Measurements from ENCODE around the gene FARP2. TPM values are rescaled to one million over a fixed set of nuclear protein-coding genes. Genes with fewer than 3 reads are reported as not detected.
A peak's percentile ranks its signal among the peaks of the same experiment; 100 is the strongest.

Gene FARP2, protein sequence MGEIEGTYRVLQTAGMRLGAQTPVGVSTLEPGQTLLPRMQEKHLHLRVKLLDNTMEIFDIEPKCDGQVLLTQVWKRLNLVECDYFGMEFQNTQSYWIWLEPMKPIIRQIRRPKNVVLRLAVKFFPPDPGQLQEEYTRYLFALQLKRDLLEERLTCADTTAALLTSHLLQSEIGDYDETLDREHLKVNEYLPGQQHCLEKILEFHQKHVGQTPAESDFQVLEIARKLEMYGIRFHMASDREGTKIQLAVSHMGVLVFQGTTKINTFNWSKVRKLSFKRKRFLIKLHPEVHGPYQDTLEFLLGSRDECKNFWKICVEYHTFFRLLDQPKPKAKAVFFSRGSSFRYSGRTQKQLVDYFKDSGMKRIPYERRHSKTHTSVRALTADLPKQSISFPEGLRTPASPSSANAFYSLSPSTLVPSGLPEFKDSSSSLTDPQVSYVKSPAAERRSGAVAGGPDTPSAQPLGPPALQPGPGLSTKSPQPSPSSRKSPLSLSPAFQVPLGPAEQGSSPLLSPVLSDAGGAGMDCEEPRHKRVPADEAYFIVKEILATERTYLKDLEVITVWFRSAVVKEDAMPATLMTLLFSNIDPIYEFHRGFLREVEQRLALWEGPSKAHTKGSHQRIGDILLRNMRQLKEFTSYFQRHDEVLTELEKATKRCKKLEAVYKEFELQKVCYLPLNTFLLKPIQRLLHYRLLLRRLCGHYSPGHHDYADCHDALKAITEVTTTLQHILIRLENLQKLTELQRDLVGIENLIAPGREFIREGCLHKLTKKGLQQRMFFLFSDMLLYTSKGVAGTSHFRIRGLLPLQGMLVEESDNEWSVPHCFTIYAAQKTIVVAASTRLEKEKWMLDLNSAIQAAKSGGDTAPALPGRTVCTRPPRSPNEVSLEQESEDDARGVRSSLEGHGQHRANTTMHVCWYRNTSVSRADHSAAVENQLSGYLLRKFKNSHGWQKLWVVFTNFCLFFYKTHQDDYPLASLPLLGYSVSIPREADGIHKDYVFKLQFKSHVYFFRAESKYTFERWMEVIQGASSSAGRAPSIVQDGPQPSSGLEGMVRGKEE
- total RNA-seq (29.3 TPM), polyA plus RNA-seq (ENCODE audit: insufficient read depth in 1 of 8, insufficient read length in 8 of 8, low replicate concordance in 1 of 8) (10 to 100 TPM; 27.2 to 46.1 (median 34.0) TPM)
- long read RNA-seq, donor 1, partial matches to known transcripts, result 24 of 35 reads
- long read RNA-seq, donor 1, other reads (novel, unspliced or antisense), result 11 of 35 reads
- long read RNA-seq, donor 2, result 0 reads
- long read RNA-seq, donor 3, full-length matches to known transcripts, result 4 of 195 reads
- long read RNA-seq, donor 3, partial matches to known transcripts, result 89 of 195 reads
- long read RNA-seq, donor 3, other reads (novel, unspliced or antisense), result 102 of 195 reads
- long read RNA-seq, donor 4, partial matches to known transcripts, result 14 of 15 reads
- long read RNA-seq, donor 4, other reads (novel, unspliced or antisense), result 0 of 15 reads
- long read RNA-seq, donor 5, partial matches to known transcripts, result 133 of 217 reads
- long read RNA-seq, donor 5, other reads (novel, unspliced or antisense), result 84 of 217 reads
- long read RNA-seq, donor 6, partial matches to known transcripts, result 126 of 240 reads
- long read RNA-seq, donor 6, other reads (novel, unspliced or antisense), result 114 of 240 reads
- long read RNA-seq, donor 7, result 0 reads
- long read RNA-seq, donor 8, result 0 reads
- long read RNA-seq, donor 9, partial matches to known transcripts, result 109 of 114 reads
- long read RNA-seq, donor 9, other reads (novel, unspliced or antisense), result 5 of 114 reads
- long read RNA-seq, donor 10, partial matches to known transcripts, result 23 of 69 reads
- long read RNA-seq, donor 10, other reads (novel, unspliced or antisense), result 45 of 69 reads
- long read RNA-seq, donor 11, full-length matches to known transcripts, result 1 of 88 reads
- long read RNA-seq, donor 11, partial matches to known transcripts, result 66 of 88 reads
- long read RNA-seq, donor 11, other reads (novel, unspliced or antisense), result 21 of 88 reads

DNA sequence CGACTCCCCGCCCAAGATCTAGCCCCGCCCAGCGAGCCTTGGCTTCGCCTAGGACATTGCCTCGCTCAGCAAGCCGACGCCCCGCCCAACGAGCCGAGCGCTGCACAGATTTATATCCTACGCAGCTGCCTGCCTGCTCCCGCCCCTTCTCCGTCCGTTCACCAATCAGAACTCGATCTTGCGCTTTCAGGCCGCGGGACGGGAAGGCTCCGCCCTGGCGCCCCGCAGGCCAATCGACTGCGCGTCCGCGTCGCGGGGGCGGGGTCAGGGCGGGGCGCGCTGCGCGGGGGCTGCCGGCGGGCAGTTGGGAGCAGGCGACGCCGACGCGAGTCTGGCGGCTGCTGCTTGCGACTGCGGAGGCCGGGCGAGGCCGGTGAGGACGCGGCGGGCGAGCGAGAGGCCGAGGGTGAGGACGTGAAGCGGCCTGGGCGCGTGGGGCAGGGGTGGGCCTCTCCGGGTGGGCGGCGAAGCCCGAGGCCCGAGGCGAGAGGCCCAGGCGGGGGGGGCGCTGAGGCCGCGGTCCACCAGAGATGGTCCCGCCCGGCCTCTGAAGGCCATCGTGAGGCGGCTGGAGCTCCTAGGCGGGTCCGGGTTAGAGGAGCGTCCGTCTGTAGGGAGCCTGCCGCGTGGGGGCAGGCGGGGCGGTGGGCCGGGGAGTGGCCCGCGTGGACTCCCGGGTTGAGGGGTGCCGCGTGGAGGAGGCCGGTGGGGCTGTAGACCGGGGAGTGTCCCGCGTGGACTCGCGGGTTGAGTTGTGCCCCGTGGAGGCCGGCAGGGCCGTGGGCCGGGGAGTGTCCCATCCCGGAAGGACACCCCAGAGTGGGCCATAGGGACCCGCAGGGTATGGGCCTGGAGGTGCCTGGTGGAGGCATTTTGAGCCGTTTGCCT is at the start of gene FARP2:
FARP2 (plus strand) TSS at position 303 of the 888 bp plus-strand sequence. CDS start 16,823 bp downstream, outside the sequence.
- WGBS (ENCODE audit: insufficient coverage), result under 1% methylated on average over 99 of the region's 101 CpGs
- H3K36me3 ChIP-seq (ENCODE audit: control insufficient read depth, insufficient read depth, low read length), result peaks cover 20% of the 10 kb centered on the region

DNA sequence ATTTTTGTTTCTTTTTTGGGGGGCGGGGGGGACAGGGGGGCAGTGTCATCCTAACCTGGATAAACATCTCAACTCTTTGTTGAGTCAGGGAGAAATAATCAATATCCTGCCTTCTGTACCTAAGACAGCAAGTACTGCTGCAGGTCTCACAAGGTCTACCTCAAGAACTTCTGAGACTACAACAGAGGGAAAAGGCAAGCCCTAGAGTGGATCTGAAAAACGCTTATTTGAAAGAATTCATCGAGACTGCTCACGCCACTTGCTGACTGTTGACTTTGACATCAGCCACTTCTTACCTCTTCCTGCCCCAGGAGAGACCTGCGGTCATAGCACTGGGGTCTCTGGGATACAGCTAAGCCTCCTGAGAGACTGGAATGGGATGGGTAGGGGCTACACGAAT is 49.0 kb upstream of the FARP2 start:
- WGBS (ENCODE audit: insufficient coverage), result no CpG with 5 or more reads among the region's 6 CpGs
- H3K4me1 ChIP-seq (ENCODE audit: control insufficient read depth, insufficient read depth, low read length), result no peaks in the 10 kb centered on the region

More for the DNA sequence above, at the start of gene FARP2:
- H3K4me1 ChIP-seq (ENCODE audit: control insufficient read depth, insufficient read depth, low read length), result peaks cover 12% of the 10 kb centered on the region
- peak within 1 kb of the TSS; percentile 89 for H3K27ac ChIP-seq (ENCODE audit: low read length)
- peak; percentile 99 for DNase-seq
- peak within 1 kb of the TSS; percentile 78 for H3K4me3 ChIP-seq (ENCODE audit: low read length)
- no peaks in the 10 kb centered on the region for H3K27me3 ChIP-seq (ENCODE audit: control insufficient read depth, insufficient read depth, low read length)
- no peaks in the 10 kb centered on the region for H3K9me3 ChIP-seq (replicated peaks; ENCODE audit: control insufficient read depth, low read depth, low read length)

DNA sequence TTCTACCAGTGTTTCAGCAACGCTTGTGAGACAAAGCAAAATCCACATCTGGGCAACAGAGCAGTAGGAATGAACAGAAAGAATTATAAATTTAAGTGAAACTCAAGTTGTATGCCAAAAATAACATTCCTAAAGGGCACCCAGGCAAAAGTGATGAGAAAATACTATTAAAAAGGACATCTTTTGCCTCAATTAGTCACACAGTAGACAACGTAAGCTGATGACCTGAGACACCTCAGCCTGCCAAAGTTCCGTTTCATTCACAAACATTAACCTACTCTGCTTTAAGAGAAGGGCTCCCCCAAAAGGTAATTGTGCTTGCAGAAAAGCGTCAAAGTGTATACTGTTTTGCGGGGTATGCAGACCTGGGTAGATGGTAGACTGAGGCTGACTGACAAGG is 47.8 kb upstream of the FARP2 start:
- H3K27me3 ChIP-seq (ENCODE audit: control insufficient read depth, insufficient read depth, low read length), result no peaks in the 10 kb centered on the region
- peaks cover 9% of the 10 kb centered on the region for H3K36me3 ChIP-seq (ENCODE audit: control insufficient read depth, insufficient read depth, low read length)
- H3K27ac ChIP-seq (ENCODE audit: low read length), result no peak overlapping the region
- no peak for DNase-seq
- 100% methylated on average over 1 of the region's 5 CpGs for WGBS (ENCODE audit: insufficient coverage)
- no peak overlapping the region for H3K4me3 ChIP-seq (ENCODE audit: low read length)
- H3K9me3 ChIP-seq (replicated peaks; ENCODE audit: control insufficient read depth, low read depth, low read length), result no peaks in the 10 kb centered on the region
- no peaks in the 10 kb centered on the region for H3K4me1 ChIP-seq (ENCODE audit: control insufficient read depth, insufficient read depth, low read length)

More for the DNA sequence above, 49.0 kb upstream of the FARP2 start:
- H3K4me3 ChIP-seq (ENCODE audit: low read length), result no peak overlapping the region
- H3K27ac ChIP-seq (ENCODE audit: low read length), result no peak overlapping the region
- no peak for DNase-seq
- no peaks in the 10 kb centered on the region for H3K27me3 ChIP-seq (ENCODE audit: control insufficient read depth, insufficient read depth, low read length)
- no peaks in the 10 kb centered on the region for H3K9me3 ChIP-seq (replicated peaks; ENCODE audit: control insufficient read depth, low read depth, low read length)
- peaks cover 9% of the 10 kb centered on the region for H3K36me3 ChIP-seq (ENCODE audit: control insufficient read depth, insufficient read depth, low read length)

DNA sequence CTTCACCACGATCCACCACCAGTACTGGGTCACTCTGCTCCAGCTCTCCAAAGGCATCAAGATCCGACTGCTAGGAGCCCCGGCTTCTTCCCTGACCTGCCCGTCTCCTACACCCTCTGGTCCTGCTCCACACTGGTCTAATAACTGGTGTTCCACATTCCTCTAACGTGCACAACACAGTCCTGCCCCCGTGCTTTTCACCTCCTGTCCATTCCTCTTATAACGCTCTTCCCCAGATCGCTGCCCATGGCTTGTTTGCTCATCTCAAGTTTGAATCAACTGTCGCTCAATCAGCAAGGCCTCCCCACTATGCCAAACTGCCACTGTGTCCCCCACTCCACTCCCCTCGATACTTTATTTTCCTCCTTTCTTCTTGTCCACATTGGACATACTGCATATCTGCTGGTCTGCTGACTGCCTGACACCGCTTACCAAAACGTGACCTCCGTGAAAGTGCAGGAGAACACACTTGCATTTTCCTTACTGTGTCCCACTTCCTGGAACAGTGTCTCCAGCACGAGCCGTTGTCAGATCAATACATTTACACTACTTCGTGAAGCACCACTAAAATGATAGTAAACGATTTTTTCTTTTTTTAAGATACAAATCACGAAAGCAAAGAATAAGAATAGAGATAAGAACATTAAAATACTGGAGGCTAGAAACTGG is 47.1 kb upstream of the FARP2 start:
- no peak overlapping the region for H3K27ac ChIP-seq (ENCODE audit: low read length)
- DNase-seq, result no peak
- no peaks in the 10 kb centered on the region for H3K9me3 ChIP-seq (replicated peaks; ENCODE audit: control insufficient read depth, low read depth, low read length)
- no peaks in the 10 kb centered on the region for H3K27me3 ChIP-seq (ENCODE audit: control insufficient read depth, insufficient read depth, low read length)
- no peak overlapping the region for H3K4me3 ChIP-seq (ENCODE audit: low read length)
- H3K4me1 ChIP-seq (ENCODE audit: control insufficient read depth, insufficient read depth, low read length), result peaks cover 4% of the 10 kb centered on the region
- H3K36me3 ChIP-seq (ENCODE audit: control insufficient read depth, insufficient read depth, low read length), result peaks cover 9% of the 10 kb centered on the region
- 91% methylated on average over 13 of the region's 18 CpGs for WGBS (ENCODE audit: insufficient coverage)

DNA sequence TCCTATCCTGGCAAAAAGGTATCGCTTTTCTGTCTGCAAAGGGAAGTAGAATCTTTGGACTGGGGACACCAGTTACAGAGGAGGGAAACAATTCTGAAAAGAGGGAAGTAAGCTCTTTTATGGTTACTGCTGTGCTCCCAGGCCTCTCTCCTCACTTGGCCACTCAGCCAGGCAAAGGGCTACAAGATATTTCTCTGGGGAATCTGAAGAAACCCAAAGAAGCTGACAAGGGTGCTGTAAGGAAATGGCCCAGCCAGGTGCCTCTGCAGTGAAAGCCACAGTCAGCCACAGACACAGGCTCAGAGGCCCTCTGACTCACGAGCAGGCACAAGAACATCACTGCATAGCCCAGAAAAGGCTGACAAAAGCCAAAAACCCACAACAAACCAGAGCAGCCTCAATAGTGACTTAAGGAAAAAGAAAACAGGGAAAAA is 46.4 kb upstream of the FARP2 start:
- H3K27ac ChIP-seq (ENCODE audit: low read length), result no peak overlapping the region
- no peaks in the 10 kb centered on the region for H3K27me3 ChIP-seq (ENCODE audit: control insufficient read depth, insufficient read depth, low read length)
- H3K4me1 ChIP-seq (ENCODE audit: control insufficient read depth, insufficient read depth, low read length), result peaks cover 10% of the 10 kb centered on the region
- no peaks in the 10 kb centered on the region for H3K9me3 ChIP-seq (replicated peaks; ENCODE audit: control insufficient read depth, low read depth, low read length)
- no peak for DNase-seq
- no peak overlapping the region for H3K4me3 ChIP-seq (ENCODE audit: low read length)
- peaks cover 9% of the 10 kb centered on the region for H3K36me3 ChIP-seq (ENCODE audit: control insufficient read depth, insufficient read depth, low read length)
- WGBS (ENCODE audit: insufficient coverage), result no CpG with 5 or more reads among the region's 2 CpGs

DNA sequence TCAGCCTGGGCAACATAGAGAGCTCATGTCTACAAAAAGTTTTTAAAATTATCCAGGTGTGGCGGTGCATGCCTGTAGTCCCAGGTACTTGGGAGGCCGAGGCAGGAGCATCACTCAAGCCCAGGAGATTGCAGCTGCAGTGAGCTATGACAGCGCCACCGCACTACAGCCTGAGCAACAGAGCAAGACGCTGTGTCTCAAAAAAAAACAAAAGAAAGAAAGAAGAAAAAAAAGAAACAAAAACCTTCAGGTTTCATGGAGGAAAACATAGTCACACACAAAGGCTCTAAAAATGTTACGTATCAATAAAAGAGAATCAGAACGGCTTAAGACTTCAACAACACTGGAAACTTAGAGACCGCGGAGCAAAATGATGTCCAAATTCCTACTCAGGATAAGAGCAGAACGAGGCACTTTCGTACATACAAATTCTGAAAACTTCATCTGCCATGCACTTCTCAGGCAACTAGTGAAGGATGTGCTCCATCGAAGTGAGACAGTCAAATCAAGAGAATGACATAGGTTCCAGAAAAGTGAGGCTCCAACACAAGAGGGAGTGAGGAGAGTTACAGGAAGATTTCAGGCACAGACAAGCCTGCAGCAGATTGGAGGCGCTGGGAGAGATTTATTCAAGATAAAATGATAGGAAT is 45.0 kb upstream of the FARP2 start:
- no peak for DNase-seq
- peaks cover 10% of the 10 kb centered on the region for H3K4me1 ChIP-seq (ENCODE audit: control insufficient read depth, insufficient read depth, low read length)
- H3K9me3 ChIP-seq (replicated peaks; ENCODE audit: control insufficient read depth, low read depth, low read length), result no peaks in the 10 kb centered on the region
- no peaks in the 10 kb centered on the region for H3K27me3 ChIP-seq (ENCODE audit: control insufficient read depth, insufficient read depth, low read length)
- H3K36me3 ChIP-seq (ENCODE audit: control insufficient read depth, insufficient read depth, low read length), result peaks cover 9% of the 10 kb centered on the region
- no peak overlapping the region for H3K27ac ChIP-seq (ENCODE audit: low read length)
- no peak overlapping the region for H3K4me3 ChIP-seq (ENCODE audit: low read length)
- 89% methylated on average over 3 of the region's 13 CpGs for WGBS (ENCODE audit: insufficient coverage)

DNA sequence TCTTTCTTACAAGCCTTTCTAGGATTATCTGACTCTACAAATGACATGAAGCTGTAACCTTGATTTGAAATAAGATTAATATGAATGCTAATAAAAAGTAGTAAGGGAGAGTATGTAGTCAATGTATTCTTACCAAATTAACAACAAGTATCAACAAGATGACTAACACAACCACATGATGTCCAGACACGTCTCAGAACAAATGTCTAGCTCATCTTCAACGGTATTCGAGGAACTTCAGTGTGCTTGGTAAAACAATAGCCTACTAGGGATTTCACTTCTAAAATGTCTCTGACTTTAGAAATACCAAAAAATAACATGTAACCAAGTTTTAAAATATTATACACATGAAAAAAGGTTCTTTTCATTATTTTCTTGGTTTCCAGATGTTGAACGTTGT is 44.0 kb upstream of the FARP2 start:
- no peaks in the 10 kb centered on the region for H3K27me3 ChIP-seq (ENCODE audit: control insufficient read depth, insufficient read depth, low read length)
- no peaks in the 10 kb centered on the region for H3K9me3 ChIP-seq (replicated peaks; ENCODE audit: control insufficient read depth, low read depth, low read length)
- peaks cover 10% of the 10 kb centered on the region for H3K4me1 ChIP-seq (ENCODE audit: control insufficient read depth, insufficient read depth, low read length)
- H3K4me3 ChIP-seq (ENCODE audit: low read length), result no peak overlapping the region
- peaks cover 8% of the 10 kb centered on the region for H3K36me3 ChIP-seq (ENCODE audit: control insufficient read depth, insufficient read depth, low read length)
- WGBS (ENCODE audit: insufficient coverage), result no CpG with 5 or more reads among the region's 4 CpGs
- DNase-seq, result no peak
- no peak overlapping the region for H3K27ac ChIP-seq (ENCODE audit: low read length)
